EH (cell line): ENCODE data around the gene GXYLT2.

Experiments used
- DNase-seq: peaks from one replicate; pipeline ENCODE4 v3.0.0-alpha.2; 2015; ENCODE audit warnings: low read depth

Gene GXYLT2

GRCh38 chr3:72887705-72888545, at the start of gene GXYLT2:
TSS of gene GXYLT2 (plus strand) at chr3:72888046. CDS start at chr3:72888234, 188 bp downstream.
- DNase-seq: peak; percentile 74

- no peak for DNase-seq
These were observed 48.8 kb upstream of the GXYLT2 start for GRCh38 chr3:72839057-72839456.

- peak; percentile 38 for DNase-seq
These were observed 43.3 kb upstream of the GXYLT2 start for GRCh38 chr3:72844436-72844993.

GRCh38 chr3:72846166-72846565, 41.7 kb upstream of the GXYLT2 start:
- no peak for DNase-seq

- peak; percentile 10 for DNase-seq
These were observed 40.6 kb upstream of the GXYLT2 start for GRCh38 chr3:72847282-72847681.

- DNase-seq: peak; percentile 96
These were observed 39.8 kb upstream of the GXYLT2 start, which contains the start of gene SHQ1 for GRCh38 chr3:72847751-72848702. TSS of gene SHQ1 (minus strand) at chr3:72848445. CDS start at chr3:72848340, 105 bp downstream.

- DNase-seq: no peak
These were observed 39.2 kb upstream of the GXYLT2 start for GRCh38 chr3:72848703-72849081.

- DNase-seq: peak; percentile 47
These were observed 32.8 kb upstream of the GXYLT2 start for GRCh38 chr3:72855001-72855400.

- no peak for DNase-seq
These were observed 27.8 kb upstream of the GXYLT2 start for GRCh38 chr3:72860053-72860452.

GRCh38 chr3:72860846-72861245, 27.0 kb upstream of the GXYLT2 start:
- DNase-seq: no peak

- no peak for DNase-seq
These were observed 25.3 kb upstream of the GXYLT2 start for GRCh38 chr3:72862314-72863090.

GRCh38 chr3:72872183-72872582, 15.7 kb upstream of the GXYLT2 start:
- peak; percentile 92 for DNase-seq

- DNase-seq: no peak
These were observed 522 bp upstream of the GXYLT2 start for GRCh38 chr3:72887343-72887704.

GRCh38 chr3:72888546-72889309, 882 bp downstream of the GXYLT2 start:
- peak; percentile 33 for DNase-seq

- DNase-seq: no peak
These were observed 1.7 kb downstream of the GXYLT2 start for GRCh38 chr3:72889310-72890165.

GRCh38 chr3:72890166-72890925, 2.5 kb downstream of the GXYLT2 start:
- no peak for DNase-seq

GRCh38 chr3:72891053-72891855, 3.4 kb downstream of the GXYLT2 start:
- DNase-seq: peak; percentile 99

- DNase-seq: peak; percentile 92
These were observed 4.4 kb downstream of the GXYLT2 start for GRCh38 chr3:72892081-72892775.
